Activated T-helper 2 cell treated with anti-CD3 and anti-CD28 coated beads, Interferon-gamma antibody, Interleukin-2, Interleukin-4, amounts not matched to agents 10 μg/mL and 5 μg/mL and 100 μg/mL, durations not matched to agents 14 hours and 24 hours and 36 hours (primary cell): ENCODE data around the gene PALMD. TPM values are rescaled to one million over a fixed set of nuclear protein-coding genes. Genes with fewer than 3 reads are reported as not detected.

Experiments used
- DNase-seq: peaks from one replicate; pipeline ENCODE4 v3.0.0; 2021; ENCODE audit warnings: low spot score
- H3K27ac Mint-ChIP-seq: one replicate; pipeline ENCODE4 v1.8.0; 2021; ENCODE audit warnings: mixed read lengths
- H3K27me3 Mint-ChIP-seq: one replicate; pipeline ENCODE4 v1.8.0; 2021; ENCODE audit warnings: low read depth, mixed read lengths
- H3K36me3 Mint-ChIP-seq: one replicate; pipeline ENCODE4 v1.8.0; 2021; ENCODE audit warnings: low read depth, mixed read lengths
- H3K4me1 Mint-ChIP-seq: one replicate; pipeline ENCODE4 v1.8.0; 2021; ENCODE audit warnings: low read depth, mixed read lengths
- H3K4me3 Mint-ChIP-seq: one replicate; pipeline ENCODE4 v1.8.0; 2021; ENCODE audit warnings: low read depth, mild to moderate bottlenecking, moderate library complexity, mixed read lengths
- H3K9me3 Mint-ChIP-seq: one replicate; pipeline ENCODE4 v1.8.0; 2021; ENCODE audit warnings: mixed read lengths
- intact Hi-C: fragments of 100-400 bp; cut with micrococcal nuclease; formaldehyde crosslinking; loops from one replicate; pipeline ENCODE4 v1.15.1; 2023
- total RNA-seq: library from RNA; stranded (reverse); gene quantifications from 2 replicates; pipeline ENCODE4 v1.2.3, GENCODE V29; 2022

PALMD gene
- total RNA-seq, 1 donor from 2014 or later, result not detected

GRCh38 chr1:99727575-99728185 lies 81.8 kb downstream of the PALMD start:
- no peak for DNase-seq
- Mint-ChIP-seq H3K27me3 (no peaks in the 10 kb centered on the region), H3K27ac (no peak overlapping the region), H3K36me3 (no peaks in the 10 kb centered on the region), H3K4me1 (no peaks in the 10 kb centered on the region), H3K9me3 (no peaks in the 10 kb centered on the region), H3K4me3 (no peak overlapping the region)
- intact Hi-C loops, result no loop called here

- H3K4me3 Mint-ChIP-seq, result no peak overlapping the region
- intact Hi-C loops, result no loop called here
- no peaks in the 10 kb centered on the region for H3K36me3 Mint-ChIP-seq
- H3K27ac Mint-ChIP-seq, result no peak overlapping the region
- H3K27me3 Mint-ChIP-seq, result no peaks in the 10 kb centered on the region
- H3K4me1 Mint-ChIP-seq, result no peaks in the 10 kb centered on the region
- no peak for DNase-seq
- no peaks in the 10 kb centered on the region for H3K9me3 Mint-ChIP-seq
Measured at GRCh38 chr1:99728494-99729235, 82.8 kb downstream of the PALMD start.

GRCh38 chr1:99731384-99731783 lies 85.5 kb downstream of the PALMD start:
- Mint-ChIP-seq H3K36me3 (no peaks in the 10 kb centered on the region), H3K9me3 (no peaks in the 10 kb centered on the region), H3K4me1 (peaks cover 4% of the 10 kb centered on the region), H3K27me3 (no peaks in the 10 kb centered on the region), H3K4me3 (no peak overlapping the region), H3K27ac (no peak overlapping the region)
- DNase-seq, result no peak
- intact Hi-C loops, result no loop called here

- H3K27ac Mint-ChIP-seq, result no peak overlapping the region
- H3K9me3 Mint-ChIP-seq, result no peaks in the 10 kb centered on the region
- intact Hi-C loops, result no loop called here
- peaks cover 4% of the 10 kb centered on the region for H3K4me1 Mint-ChIP-seq
- no peak for DNase-seq
- no peaks in the 10 kb centered on the region for H3K27me3 Mint-ChIP-seq
- H3K4me3 Mint-ChIP-seq, result no peak overlapping the region
- no peaks in the 10 kb centered on the region for H3K36me3 Mint-ChIP-seq
Measured at GRCh38 chr1:99735852-99736251, 89.9 kb downstream of the PALMD start.

GRCh38 chr1:99737016-99737415 lies 91.1 kb downstream of the PALMD start:
- peaks cover 4% of the 10 kb centered on the region for H3K4me1 Mint-ChIP-seq
- H3K36me3 Mint-ChIP-seq, result no peaks in the 10 kb centered on the region
- DNase-seq, result no peak
- no peaks in the 10 kb centered on the region for H3K27me3 Mint-ChIP-seq
- H3K27ac Mint-ChIP-seq, result no peak overlapping the region
- H3K9me3 Mint-ChIP-seq, result no peaks in the 10 kb centered on the region
- intact Hi-C loops, result no loop called here
- no peak overlapping the region for H3K4me3 Mint-ChIP-seq

- Mint-ChIP-seq H3K4me3 (no peak overlapping the region), H3K36me3 (no peaks in the 10 kb centered on the region), H3K27me3 (no peaks in the 10 kb centered on the region), H3K4me1 (peaks cover 4% of the 10 kb centered on the region), H3K9me3 (no peaks in the 10 kb centered on the region), H3K27ac (no peak overlapping the region)
- intact Hi-C loops, result no loop called here
- DNase-seq, result no peak
Measured at GRCh38 chr1:99738858-99739465, 93.0 kb downstream of the PALMD start.

- H3K9me3 Mint-ChIP-seq, result no peaks in the 10 kb centered on the region
- H3K4me3 Mint-ChIP-seq, result no peak overlapping the region
- H3K27ac Mint-ChIP-seq, result no peak overlapping the region
- intact Hi-C loops, result no loop called here
- H3K36me3 Mint-ChIP-seq, result no peaks in the 10 kb centered on the region
- H3K4me1 Mint-ChIP-seq, result peaks cover 4% of the 10 kb centered on the region
- H3K27me3 Mint-ChIP-seq, result no peaks in the 10 kb centered on the region
- no peak for DNase-seq
Measured at GRCh38 chr1:99740141-99740540, 94.2 kb downstream of the PALMD start.

Other genes with a start within 250 kb of the PALMD start
- 0.85 and 1.2 TPM in 2 replicates for gene FRRS1, start 120.5 kb downstream of the PALMD start, total RNA-seq
- 13.2 and 13.8 TPM in 2 replicates for gene AGL, start 204.2 kb downstream of the PALMD start, total RNA-seq